Measurements from ENCODE around the gene COL5A1.
"Not testable (repeated sequence)": the region's sequence is repeated elsewhere in the genome, so short reads cannot be mapped to it uniquely, and the experiment has no call there.

The COL5A1 gene

DNA sequence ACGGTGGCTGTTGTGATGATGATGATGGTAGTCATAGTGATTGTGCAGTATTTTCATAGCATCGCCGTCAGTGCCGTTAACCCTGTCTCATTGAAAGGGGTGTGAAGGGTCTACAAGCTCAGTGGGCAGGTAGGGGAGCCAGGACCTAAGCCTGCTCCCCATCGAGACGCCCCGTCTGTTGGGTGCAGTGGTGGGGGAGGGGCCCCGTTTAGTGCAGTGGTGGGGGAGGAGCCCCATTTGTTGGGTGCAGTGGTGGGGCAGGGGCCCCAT lies 68.6 kb downstream of the COL5A1 start:
- no peak for DNase-seq (ENCODE audit: low spot score)

DNA sequence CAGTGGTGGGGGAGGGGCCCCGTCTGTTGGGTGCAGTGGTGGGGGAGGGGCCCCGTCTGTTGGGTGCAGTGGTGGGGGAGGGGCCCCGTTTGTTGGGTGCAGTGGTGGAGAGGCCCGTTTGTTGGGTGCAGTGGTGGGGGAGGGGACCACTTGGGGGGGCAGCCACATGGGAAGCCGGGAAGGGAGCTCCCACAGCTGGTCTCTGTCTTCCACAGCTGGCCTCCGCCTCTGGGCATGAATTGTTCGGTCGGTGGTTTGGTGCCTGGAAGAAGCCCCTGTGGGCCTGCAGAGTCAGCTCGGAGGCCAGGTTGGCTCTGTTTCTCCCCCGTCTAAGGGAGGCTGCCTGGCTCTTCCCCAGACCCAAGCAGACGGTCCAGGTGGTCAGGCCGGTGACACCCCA lies 69.3 kb downstream of the COL5A1 start:
- no peak for DNase-seq (ENCODE audit: low spot score)

GRCh38 chr9:134712243-134712642 lies 70.6 kb downstream of the COL5A1 start:
- no peak for DNase-seq (ENCODE audit: low spot score)

- DNase-seq (ENCODE audit: low spot score), result no peak
Measured at GRCh38 chr9:134712926-134713325, 71.3 kb downstream of the COL5A1 start.

- not testable (repeated sequence) for DNase-seq (ENCODE audit: low spot score)
Measured at GRCh38 chr9:134715536-134715935, 73.9 kb downstream of the COL5A1 start.

DNA sequence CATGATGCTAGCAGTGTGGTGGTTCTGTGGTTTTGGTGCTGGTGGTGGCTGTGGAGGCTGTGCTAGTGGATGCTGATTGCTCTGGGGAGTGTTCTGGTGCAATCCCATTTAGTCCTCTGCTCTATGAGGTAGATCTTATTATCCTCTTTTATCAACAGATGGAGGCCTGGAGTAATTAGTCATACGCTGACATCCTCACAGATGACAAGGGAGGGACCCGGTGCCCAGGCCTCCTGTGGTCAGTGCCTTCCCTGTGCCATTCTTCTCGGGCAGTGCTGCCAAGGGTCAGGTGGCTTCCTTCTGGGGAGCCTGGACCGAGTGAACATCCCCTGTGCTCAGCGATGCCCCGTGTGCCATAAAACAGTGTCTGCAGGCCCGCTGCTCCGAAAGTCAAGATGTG lies 74.5 kb downstream of the COL5A1 start:
- no peak for DNase-seq (ENCODE audit: low spot score)

- no peak for DNase-seq (ENCODE audit: low spot score)
Measured at GRCh38 chr9:134717056-134717455, 75.5 kb downstream of the COL5A1 start.

DNA sequence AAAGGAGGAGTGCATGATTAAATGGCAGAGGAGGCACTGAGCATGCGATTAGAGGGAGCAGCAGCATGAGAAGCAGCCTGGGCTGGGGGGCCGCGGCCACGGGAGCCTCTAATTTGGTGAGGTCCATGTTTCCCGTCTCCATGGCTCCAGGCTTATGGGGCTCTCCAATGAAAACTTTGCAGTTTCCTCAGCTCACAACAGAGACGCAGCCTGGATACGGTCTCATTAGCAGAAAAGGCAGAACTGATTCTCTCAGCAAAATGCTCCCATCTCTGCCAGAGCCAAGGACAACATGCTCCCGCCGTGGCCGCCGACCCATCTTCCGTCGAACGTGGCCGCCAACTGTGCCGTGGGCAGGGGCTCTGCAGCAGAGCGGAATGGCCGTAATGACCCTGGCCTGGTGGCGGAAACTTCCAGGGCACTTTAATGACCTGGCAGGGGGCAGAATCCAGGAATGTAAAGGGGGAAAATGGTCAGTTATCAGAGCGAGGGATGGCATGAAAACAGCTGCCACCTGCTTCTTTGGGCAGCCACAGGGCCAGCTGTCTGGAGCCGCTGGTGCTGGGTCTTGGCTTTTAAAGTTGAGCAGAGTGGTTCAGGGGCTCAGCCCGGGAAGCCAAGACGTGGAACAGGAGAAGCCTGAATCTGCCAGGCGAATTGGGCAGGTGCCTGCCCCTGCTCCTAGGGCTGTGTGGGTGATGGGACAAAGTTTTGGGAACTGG lies 76.5 kb downstream of the COL5A1 start:
- no peak for DNase-seq (ENCODE audit: low spot score)

DNA sequence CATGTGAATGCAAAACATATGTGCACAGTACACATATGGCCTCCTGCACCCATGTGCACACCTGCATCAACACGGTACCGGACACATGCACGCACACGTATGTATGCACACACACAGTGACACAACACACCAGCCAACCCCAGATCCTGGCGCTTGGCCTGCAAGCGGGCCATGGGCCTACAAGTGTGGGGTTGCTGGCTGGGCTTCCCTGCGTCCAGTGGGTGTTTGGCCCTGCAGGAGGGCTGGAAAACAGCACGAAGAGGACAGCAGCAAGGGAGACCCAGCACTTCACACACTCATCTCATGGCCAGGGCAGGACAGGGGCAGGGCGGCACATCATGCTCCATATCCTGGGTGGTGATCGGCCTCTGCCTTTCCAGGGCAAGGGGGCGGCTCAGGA lies 77.7 kb downstream of the COL5A1 start:
- no peak for DNase-seq (ENCODE audit: low spot score)

- DNase-seq (ENCODE audit: low spot score), result no peak
Measured at GRCh38 chr9:134720136-134720753, 78.6 kb downstream of the COL5A1 start.

GRCh38 chr9:134720796-134721195 lies 79.2 kb downstream of the COL5A1 start:
- no peak for DNase-seq (ENCODE audit: low spot score)

GRCh38 chr9:134721344-134721743 lies 79.7 kb downstream of the COL5A1 start:
- DNase-seq (ENCODE audit: low spot score), result no peak

DNA sequence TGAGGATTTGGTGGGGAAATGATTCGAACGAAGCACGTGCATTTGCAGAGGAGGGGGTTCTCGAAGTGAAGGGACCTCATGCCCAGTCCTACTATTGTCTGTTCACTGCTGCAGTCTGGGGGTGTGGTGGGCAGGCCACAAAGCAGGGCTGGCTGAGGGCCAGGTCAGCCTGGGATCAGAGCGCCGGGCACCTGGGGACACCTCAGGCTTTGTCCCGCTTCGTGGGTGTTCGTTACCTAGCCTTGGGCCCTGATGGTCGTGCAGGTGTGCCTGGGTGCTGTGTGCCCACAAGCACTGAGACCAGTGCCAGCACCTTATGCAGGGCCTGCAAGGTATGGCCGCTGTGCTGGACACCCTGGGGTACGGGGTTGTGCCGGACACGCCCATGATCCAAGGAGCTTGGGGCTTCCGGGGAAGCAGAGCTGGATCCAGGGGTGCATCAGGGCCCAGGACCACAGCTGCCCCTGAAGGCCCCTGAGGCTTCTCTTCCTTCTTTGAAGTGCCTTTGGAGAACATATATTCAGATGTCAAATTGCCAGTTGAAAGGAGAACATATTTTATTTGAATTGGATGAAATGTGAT lies 80.6 kb downstream of the COL5A1 start:
- no peak for DNase-seq (ENCODE audit: low spot score)

GRCh38 chr9:134723037-134723436 lies 81.4 kb downstream of the COL5A1 start:
- DNase-seq (ENCODE audit: low spot score), result no peak

DNA sequence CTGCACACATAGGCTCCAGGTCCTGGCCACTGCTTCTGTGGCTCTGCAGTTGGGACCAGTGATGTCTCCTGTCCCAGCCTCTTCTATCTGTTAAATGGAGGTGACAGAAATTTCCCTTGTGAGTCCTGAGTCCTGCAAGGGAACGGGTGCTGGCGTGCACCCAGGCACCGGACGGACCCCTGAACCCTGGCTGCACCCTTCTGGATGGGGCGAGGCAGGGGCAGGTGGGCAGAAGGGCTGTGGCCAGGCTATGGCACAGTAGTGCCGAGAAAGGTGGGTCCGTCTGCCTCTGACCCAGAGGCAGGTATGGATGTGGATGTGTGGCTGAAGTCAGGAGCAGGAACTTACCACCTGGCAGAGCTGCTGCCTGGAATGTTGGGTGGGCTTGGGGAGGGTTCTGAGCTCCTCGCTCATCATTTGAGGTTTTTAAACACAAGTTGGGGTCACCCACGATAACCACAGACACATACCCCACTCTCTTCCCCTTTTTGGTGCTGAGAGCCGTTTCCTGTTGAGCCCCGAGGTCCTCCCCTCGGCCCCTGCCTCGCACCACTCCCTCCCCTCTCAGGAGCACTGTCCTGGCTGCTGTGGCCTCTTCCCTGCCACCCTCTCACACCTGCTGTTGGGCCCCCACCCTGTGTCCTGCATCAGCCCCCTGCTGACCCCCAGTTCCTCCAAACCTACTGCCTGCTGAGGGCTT lies 82.0 kb downstream of the COL5A1 start:
- DNase-seq (ENCODE audit: low spot score), result no peak

DNA sequence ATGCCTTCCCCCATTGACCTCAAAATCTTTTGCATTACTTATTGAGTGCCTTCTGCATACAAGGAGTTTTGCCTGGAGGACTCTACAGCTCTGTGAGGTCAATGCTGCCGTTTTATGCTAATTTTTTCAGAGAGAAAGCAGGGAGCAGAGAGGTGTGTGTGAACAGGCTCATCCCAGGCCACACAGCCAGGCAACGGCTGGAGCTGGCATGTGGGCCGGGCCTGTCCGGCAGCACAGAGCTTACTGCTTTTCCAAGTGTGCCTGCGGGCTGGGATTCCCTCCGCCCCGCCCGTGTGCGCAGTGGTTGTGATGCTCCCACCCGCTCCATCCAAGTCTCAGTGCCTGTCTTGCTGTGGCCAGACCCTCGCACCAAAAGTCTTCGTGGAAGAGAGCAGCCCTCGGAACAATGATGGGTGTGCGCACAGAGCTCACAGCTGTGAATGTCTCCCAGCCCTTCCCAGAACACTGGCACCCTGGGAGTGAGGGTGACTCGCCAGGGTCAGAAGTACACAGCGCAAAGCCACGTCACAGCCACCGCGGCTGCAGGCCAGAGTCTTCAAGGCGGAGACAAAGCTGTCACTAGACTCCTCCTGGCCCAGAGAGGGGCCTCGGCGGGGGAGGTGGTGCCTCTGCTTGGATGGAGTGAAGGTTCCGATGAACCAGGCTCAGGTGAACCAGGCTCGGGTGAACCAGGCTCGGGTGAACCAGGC lies 82.8 kb downstream of the COL5A1 start:
- no peak for DNase-seq (ENCODE audit: low spot score)

DNA sequence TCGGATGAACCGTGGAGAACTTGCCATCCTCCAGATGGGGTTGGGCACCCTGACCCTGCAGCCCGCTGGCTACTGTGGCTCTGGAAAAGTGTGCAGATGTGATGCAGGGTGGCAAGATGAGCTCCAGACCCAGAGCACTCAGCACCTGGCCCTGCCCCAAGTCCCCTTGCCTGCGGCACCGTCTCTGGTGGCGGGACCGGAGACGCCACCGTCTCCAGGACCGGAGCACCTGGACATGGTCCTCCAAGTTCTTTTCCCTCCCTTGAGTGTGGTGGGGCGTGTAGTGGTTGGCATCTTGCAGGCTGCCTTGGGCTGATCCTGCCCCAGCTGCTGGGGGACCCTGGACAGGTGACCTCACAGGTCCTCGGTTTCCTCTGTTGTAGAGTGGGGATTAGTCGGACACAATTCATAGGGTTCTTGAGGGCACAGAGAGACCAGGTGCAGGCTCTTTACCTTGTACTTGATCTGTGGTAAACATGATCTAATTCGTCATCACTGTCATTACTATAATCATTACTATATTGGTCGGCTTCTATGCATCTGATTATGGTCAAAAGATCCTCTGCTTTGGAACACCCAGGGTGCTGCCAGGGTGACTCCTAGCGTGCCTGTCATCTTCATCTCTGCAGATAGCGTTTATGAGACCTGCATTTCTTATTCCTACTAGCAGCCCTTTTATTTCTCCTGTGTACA lies 83.5 kb downstream of the COL5A1 start:
- DNase-seq (ENCODE audit: low spot score), result no peak

DNA sequence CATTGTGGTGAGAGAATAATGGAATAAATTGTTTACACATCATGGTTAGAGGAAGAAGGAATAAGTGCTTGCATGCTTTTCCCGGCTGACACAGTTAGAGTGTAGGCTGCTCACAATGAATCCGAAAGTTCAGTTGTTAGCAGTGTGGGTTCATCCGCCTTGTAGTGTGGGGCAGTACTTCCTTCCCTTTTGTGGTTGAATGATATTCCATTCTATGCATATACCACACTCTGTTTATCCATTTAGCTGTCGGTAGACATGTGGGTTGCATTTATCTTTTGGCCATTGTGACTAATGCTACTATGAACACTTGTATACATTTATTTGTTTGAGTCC lies 84.0 kb downstream of the COL5A1 start:
- no peak for DNase-seq (ENCODE audit: low spot score)

DNA sequence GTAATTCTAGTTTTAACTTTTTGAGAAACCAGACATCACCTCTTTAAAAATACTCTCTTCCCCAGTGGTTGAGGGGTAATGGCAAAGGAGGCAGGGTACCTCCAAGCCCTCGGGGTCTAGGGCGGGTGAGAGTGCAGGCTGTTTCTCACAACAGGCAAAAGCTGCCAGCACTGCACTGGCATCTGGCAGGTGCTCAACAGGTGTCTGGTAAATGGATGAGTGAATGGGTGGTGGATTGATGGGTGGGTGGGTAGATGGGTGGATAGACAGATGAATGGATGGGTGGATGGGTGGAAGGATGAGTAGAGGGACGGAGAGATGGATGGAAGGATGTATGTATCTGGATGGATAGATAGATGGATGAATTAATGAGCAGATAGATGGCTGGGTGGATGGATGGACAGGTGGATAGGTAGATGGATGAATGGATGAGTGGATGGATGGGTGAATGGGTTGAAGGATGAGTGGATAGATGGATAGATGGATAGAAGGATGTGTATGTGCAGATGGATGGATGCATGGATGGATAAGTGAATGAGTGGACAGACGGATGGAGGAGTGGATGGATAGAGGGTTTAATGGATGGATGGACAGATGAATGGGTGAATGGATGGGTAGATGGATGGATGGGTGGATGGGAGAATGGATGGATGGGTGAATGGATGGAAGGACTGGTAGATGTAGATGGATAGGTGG lies 84.6 kb downstream of the COL5A1 start:
- DNase-seq (ENCODE audit: low spot score), result no peak

DNA sequence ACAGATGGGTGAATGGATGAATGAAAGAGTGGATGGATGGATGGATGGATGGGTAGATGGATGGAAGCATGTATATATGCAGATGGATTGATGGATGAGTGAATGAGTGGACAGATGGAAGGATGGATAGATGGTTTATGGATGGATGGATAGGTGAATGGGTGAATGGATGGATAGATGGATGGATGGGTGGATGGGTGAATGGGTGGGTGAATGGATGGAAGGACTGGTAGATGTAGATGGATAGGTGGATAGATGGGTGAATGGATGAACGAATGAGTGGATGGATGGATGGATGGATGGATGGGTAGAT lies 85.1 kb downstream of the COL5A1 start:
- no peak for DNase-seq (ENCODE audit: low spot score)

DNA sequence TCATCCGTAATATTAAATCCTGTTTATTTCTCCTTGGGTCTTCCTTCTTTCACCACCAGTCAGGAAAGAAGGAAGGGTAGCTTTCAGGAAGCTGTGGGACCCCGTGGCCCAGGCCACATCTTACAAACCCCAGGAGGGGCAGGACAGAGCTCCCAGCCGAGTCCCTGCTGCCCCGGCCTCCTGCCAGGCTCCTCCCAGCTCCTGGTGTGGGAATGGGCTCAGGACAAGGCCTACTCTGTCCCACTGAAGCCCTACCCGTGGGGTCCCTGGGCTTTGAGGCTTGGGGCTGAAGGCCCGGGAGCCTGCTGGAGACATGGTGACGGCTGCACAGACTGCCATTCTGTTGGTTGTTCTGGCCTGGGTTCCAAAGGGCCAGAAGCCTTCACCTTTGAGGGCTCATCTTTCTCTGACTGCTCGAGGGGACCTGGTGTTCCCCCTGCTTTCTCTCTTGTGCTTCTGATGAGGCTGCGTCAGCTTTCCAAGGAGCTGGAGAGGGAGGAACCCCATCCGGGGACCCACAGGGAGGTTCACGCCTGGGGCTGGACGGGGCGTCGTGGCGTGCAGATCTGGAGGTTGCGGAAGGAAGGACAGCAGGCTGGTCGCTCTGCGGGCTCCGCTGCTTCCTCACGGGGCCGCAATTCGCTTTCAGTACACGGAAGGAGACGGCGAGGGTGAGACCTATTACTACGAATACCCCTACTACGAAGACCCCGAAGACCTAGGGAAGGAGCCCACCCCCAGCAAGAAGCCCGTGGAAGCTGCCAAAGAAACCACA lies 86.6 kb downstream of the COL5A1 start:
- no peak for DNase-seq (ENCODE audit: low spot score)

Measured in COLO829 (cell line).